LNCaP clone FGC (cell line): Measurements from ENCODE around the gene CSNK1G1.

Experiments
- DNase-seq: peaks from one replicate; pipeline ENCODE4 v3.0.0-alpha.2; 2011; ENCODE audit warnings: low read depth
- H3K4me3 ChIP-seq: 2 replicates; pipeline ENCODE4 v1.5.1; 2011; ENCODE audit warnings: mild to moderate bottlenecking, low read depth, low read length, control low read depth
- CTCF ChIP-seq: IDR thresholded peaks from 2 replicates; pipeline ENCODE4 v1.5.1; 2012; ENCODE audit warnings: mild to moderate bottlenecking; ENCODE audit not compliant: control insufficient read depth, insufficient read depth; ENCODE audit errors: extremely low read depth

The CSNK1G1 gene

GRCh38 chr15:64369078-64369607, 13.2 kb upstream of the CSNK1G1 start:
- TF ChIP-seq CTCF, result no peak
- H3K4me3 ChIP-seq, result no peak overlapping the region
- no peak for DNase-seq

GRCh38 chr15:64361259-64361658, 5.3 kb upstream of the CSNK1G1 start:
- no peak for DNase-seq
- no peak overlapping the region for H3K4me3 ChIP-seq
- no peak for TF ChIP-seq CTCF

GRCh38 chr15:64356710-64357040, 702 bp upstream of the CSNK1G1 start:
- peak overlapping the region; percentile 93 for H3K4me3 ChIP-seq
- DNase-seq, result no peak
- no peak for TF ChIP-seq CTCF

- no peak for DNase-seq
- H3K4me3 ChIP-seq, result peak overlapping the region; percentile 93
- no peak for TF ChIP-seq CTCF
Observed at GRCh38 chr15:64355348-64355943, 527 bp downstream of the CSNK1G1 start.

- TF ChIP-seq CTCF, result no peak
- H3K4me3 ChIP-seq, result peak overlapping the region; percentile 93
- no peak for DNase-seq
Observed at GRCh38 chr15:64354688-64355344, 1.2 kb downstream of the CSNK1G1 start.

GRCh38 chr15:64351265-64351664, 4.7 kb downstream of the CSNK1G1 start:
- DNase-seq, result no peak
- TF ChIP-seq CTCF, result no peak
- H3K4me3 ChIP-seq, result no peak overlapping the region

GRCh38 chr15:64349375-64349774, 6.6 kb downstream of the CSNK1G1 start:
- no peak overlapping the region for H3K4me3 ChIP-seq
- DNase-seq, result no peak
- TF ChIP-seq CTCF, result no peak
